ENCODE data around the gene ARPC3.
"Not testable (repeated sequence)": the region's sequence is repeated elsewhere in the genome, so short reads cannot be mapped to it uniquely, and the experiment has no call there.

Gene ARPC3

DNA sequence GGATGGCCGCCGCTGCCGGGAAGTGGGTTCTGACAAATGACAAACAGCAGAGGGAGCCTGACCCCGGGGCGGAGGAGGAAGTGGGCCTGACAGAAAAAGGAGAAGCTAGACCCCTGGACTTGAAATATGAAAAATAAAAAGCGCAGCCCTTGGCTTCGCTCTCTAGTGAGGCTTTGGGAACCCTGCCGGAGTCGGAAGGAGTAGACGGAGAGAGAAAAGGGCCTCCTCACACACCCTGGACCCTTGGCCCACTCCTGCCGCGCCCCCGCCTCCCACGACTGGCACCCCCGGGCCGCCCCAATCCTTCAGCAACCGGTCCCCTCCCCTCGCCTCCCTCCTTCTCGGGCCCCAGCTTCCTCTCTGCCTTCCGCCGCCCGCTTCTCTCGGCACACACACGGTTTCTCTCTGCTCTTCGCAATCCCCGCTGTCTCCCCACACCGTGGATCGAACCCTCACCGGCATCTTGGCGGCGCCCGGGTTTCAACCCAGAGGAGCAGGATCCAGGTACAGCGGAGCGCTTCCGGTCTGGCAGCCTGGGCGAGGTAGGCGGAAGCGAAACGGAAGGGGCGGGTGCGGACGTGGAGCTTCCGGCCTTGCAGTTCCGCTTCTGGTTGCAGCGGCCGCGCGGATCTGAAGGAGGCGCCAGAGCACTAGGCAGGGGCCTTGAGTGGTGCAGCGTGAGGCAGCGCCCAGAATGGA is at the start of gene ARPC3:
ARPC3 (minus strand) TSS at position 539 of the 699 bp plus-strand sequence; CDS start at position 462, 77 bp downstream.
- Histone ChIP-seq H3K9me3 (ENCODE audit: control insufficient read depth, insufficient read depth, low read length) (no peaks in the 10 kb centered on the region), H3K9ac (ENCODE audit: low read depth, low read length) (peak within 1 kb of the TSS; percentile 89), H3K36me3 (ENCODE audit: control insufficient read depth, insufficient read depth, low read length) (peaks cover 7% of the 10 kb centered on the region), H3K4me1 (ENCODE audit: control insufficient read depth, insufficient read depth, low read length) (no peaks in the 10 kb centered on the region), H3K4me3 (ENCODE audit: low read depth, low read length) (peak within 1 kb of the TSS; percentile 82), H3K27me3 (ENCODE audit: control insufficient read depth, insufficient read depth, low read length) (no peaks in the 10 kb centered on the region)

DNA sequence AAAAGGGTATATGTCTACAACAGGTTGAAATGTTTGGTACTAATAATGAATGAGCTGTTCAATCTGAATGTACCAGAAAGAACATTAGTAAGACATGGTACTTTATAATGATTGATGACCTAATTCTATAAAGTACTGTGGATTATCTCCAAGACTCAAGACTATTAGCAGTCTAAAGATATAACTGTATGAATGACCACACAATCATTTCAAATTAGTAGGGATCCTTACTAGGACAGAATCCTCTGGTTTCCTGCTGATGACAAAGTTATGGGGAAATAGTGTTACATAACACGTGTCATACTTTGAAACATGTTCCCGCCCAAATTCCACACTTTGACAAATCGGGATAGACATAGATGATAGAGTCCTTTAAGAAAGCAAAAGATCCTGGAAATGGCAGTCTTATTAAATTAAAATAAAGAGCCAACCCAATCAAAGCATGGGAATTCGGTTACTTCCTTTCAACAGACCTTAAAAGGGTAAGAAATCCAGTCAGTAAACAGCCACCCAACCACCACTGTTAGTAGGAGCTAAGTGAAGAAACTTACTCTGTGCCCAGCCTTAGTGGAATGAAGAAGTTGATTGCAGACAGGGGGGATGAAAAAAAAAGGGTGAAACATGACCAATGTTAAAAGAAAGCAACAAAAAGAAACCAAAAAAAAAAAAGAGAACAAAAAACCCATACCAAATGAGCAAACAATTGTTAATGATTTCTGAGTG is 49.0 kb upstream of the ARPC3 start:
- Histone ChIP-seq H3K36me3 (ENCODE audit: control insufficient read depth, insufficient read depth, low read length) (peaks cover 3% of the 10 kb centered on the region), H3K9me3 (ENCODE audit: control insufficient read depth, insufficient read depth, low read length) (no peaks in the 10 kb centered on the region), H3K27me3 (ENCODE audit: control insufficient read depth, insufficient read depth, low read length) (peaks cover 14% of the 10 kb centered on the region), H3K9ac (ENCODE audit: low read depth, low read length) (no peak overlapping the region), H3K4me3 (ENCODE audit: low read depth, low read length) (no peak overlapping the region), H3K4me1 (ENCODE audit: control insufficient read depth, insufficient read depth, low read length) (no peaks in the 10 kb centered on the region)

DNA sequence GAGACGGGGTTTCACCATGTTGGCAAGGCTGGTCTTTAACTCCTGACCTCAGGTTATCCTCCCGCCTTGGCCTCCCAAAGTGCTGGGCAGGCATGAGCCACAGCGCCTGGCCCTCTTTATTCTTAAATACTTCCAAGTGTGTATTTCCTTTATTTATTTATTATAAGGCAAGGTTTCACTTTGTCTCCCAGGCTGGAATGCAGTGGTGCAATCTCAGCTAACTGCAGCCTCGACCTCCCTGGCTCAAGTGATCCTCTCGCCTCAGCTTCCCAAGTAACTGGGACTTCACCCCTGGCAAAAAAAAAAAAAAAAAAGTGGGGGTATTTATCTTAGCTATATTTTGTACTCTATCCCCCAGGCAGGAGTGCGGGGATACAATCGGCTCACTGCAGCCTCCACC is 25.3 kb upstream of the ARPC3 start:
- no peaks in the 10 kb centered on the region for H3K27me3 ChIP-seq (ENCODE audit: control insufficient read depth, insufficient read depth, low read length)

DNA sequence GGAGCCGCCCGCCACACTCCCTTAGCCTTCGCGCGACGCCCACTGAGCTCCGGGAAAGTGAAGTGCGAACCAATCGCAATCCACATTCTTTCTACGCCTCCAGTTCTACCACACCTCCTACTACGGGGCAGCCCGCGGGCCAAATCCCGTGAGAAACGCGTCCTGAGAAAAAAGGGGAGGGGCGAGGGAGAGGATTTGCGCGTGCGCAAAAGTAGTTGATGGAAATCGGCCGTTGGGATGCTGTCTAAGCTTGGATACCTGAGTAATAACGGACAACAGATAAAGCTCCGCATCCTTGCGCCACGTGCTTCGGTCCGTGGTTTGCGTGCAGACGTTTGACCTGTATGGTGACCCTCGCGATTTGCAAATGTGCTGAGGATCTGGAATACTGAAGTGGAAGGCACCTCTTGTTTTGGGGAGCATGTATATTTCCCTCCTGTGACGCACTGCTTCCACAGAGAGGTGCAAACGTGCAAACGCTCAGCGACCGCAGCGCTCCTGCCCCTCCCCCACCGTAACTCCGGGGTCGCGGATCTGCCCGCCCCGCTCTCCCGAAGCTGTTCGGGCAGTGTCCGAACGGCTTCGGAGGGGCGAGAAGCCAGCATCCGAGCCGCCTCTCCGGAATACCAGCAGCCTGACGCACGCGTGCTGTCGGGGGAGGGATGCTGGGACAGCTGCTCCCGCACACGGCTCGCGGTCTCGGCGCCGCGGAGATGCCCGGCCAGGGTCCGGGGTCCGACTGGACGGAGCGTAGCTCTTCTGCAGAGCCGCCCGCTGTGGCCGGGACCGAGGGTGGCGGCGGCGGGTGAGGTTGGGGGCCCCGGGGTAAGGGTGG is 18.3 kb upstream of the ARPC3 start, which contains the start of the genes FAM216A and GPN3:
FAM216A (plus strand) TSS at position 632 of the 835 bp plus-strand sequence; CDS start at position 663, 31 bp downstream.
GPN3 (minus strand) TSS at position 44 of the 835 bp plus-strand sequence. CDS start 54 bp downstream, outside the sequence.
- Histone ChIP-seq H3K9ac (ENCODE audit: low read depth, low read length) (peak within 1 kb of the TSS; percentile 94), H3K4me1 (ENCODE audit: control insufficient read depth, insufficient read depth, low read length) (no peaks in the 10 kb centered on the region), H3K36me3 (ENCODE audit: control insufficient read depth, insufficient read depth, low read length) (peaks cover 4% of the 10 kb centered on the region)

More for the DNA sequence above, 25.3 kb upstream of the ARPC3 start:
- Histone ChIP-seq H3K36me3 (ENCODE audit: control insufficient read depth, insufficient read depth, low read length) (no peaks in the 10 kb centered on the region), H3K4me3 (ENCODE audit: low read depth, low read length) (no peak overlapping the region), H3K9ac (ENCODE audit: low read depth, low read length) (no peak overlapping the region), H3K4me1 (ENCODE audit: control insufficient read depth, insufficient read depth, low read length) (no peaks in the 10 kb centered on the region), H3K9me3 (ENCODE audit: control insufficient read depth, insufficient read depth, low read length) (no peaks in the 10 kb centered on the region)

DNA sequence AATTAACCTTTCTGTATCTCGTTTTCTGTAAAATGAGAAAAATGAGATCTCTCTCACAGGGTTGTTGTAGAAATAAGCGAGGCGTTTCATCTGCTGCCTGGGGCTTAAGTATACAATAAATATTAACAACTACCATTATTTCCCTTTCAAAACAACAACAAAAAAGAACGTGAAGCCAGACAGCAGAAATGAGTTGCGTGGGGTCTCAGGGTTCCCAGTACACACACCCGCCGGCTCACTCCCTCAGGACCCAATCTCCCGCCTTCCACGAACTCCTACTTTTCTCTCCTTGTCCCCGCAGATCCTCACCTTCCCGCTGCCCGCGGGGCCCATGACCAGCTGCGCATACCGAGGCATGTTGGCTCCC is 17.7 kb upstream of the ARPC3 start:
- H3K4me1 ChIP-seq (ENCODE audit: control insufficient read depth, insufficient read depth, low read length), result no peaks in the 10 kb centered on the region
- no peaks in the 10 kb centered on the region for H3K9me3 ChIP-seq (ENCODE audit: control insufficient read depth, insufficient read depth, low read length)
- H3K9ac ChIP-seq (ENCODE audit: low read depth, low read length), result peak overlapping the region; percentile 86
- no peaks in the 10 kb centered on the region for H3K27me3 ChIP-seq (ENCODE audit: control insufficient read depth, insufficient read depth, low read length)
- peaks cover 6% of the 10 kb centered on the region for H3K36me3 ChIP-seq (ENCODE audit: control insufficient read depth, insufficient read depth, low read length)
- peak overlapping the region; percentile 81 for H3K4me3 ChIP-seq (ENCODE audit: low read depth, low read length)

More for the DNA sequence above, 18.3 kb upstream of the ARPC3 start, which contains the start of the genes FAM216A and GPN3:
- H3K9me3 ChIP-seq (ENCODE audit: control insufficient read depth, insufficient read depth, low read length), result no peaks in the 10 kb centered on the region
- peak within 1 kb of the TSS; percentile 81 for H3K4me3 ChIP-seq (ENCODE audit: low read depth, low read length)
- no peaks in the 10 kb centered on the region for H3K27me3 ChIP-seq (ENCODE audit: control insufficient read depth, insufficient read depth, low read length)

DNA sequence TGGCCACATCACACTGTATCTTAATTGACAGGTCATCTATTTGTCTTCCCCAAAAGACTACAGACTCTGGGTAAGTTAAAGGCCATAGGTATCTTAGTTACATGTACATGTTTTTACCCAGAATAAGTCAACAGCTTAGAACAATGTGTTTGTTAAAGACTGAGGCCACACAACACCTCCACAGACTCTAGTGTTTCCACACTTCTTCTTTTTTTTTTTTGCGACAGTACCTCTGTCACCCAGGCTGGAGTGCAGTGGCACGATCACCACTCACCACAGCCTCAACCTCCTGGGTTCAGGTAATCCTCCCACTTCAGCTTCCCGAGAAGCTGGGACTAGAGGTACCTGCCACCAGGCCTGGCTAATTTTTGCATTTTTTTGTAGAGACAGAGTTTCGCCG is 16.7 kb upstream of the ARPC3 start:
- Histone ChIP-seq H3K9me3 (ENCODE audit: control insufficient read depth, insufficient read depth, low read length) (no peaks in the 10 kb centered on the region), H3K9ac (ENCODE audit: low read depth, low read length) (no peak overlapping the region), H3K4me1 (ENCODE audit: control insufficient read depth, insufficient read depth, low read length) (no peaks in the 10 kb centered on the region), H3K36me3 (ENCODE audit: control insufficient read depth, insufficient read depth, low read length) (peaks cover 6% of the 10 kb centered on the region), H3K27me3 (ENCODE audit: control insufficient read depth, insufficient read depth, low read length) (no peaks in the 10 kb centered on the region), H3K4me3 (ENCODE audit: low read depth, low read length) (peak overlapping the region; percentile 81)

DNA sequence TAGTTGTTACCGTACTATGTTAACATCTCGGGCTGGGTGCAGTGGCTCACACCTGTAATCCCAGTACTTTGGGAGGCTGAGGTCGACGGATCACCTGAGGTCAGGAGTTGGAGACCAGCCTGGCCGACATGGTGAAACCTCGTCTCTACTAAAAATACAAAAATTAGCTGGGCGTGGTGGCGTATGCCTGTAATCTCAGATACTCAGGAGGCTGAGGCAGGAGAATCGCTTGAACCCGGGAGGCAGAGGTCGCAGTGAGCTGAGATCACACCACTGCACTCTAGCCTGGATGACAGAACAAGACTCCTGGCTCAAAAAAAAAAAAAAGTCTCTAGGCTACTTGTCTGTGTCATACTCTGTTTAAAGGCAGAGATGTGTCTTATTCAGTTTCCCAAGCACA is 15.6 kb upstream of the ARPC3 start:
- H3K9me3 ChIP-seq (ENCODE audit: control insufficient read depth, insufficient read depth, low read length); H3K27me3 ChIP-seq (ENCODE audit: control insufficient read depth, insufficient read depth, low read length); H3K9ac ChIP-seq (ENCODE audit: low read depth, low read length); H3K4me3 ChIP-seq (ENCODE audit: low read depth, low read length); H3K4me1 ChIP-seq (ENCODE audit: control insufficient read depth, insufficient read depth, low read length); H3K36me3 ChIP-seq (ENCODE audit: control insufficient read depth, insufficient read depth, low read length): not testable (repeated sequence)

DNA sequence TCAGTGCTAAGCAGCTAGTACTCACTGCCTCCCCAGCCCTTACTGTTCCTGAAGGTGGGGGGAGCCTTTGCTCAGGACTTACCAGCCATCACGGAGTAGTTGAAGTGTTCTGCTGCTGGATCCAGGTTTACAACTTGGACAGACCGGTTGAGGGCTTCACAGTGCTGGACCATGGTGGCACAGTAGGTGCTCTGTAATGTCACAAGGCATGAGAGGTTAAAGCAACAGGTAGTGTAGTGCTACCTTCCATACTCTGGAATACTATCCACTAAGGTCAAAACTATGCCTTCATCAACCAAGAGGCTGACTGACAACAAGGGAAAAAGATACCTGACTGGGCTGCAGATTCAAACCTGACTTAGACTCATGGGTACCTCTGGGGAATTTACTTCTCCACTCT is 14.9 kb upstream of the ARPC3 start:
- H3K9me3 ChIP-seq (ENCODE audit: control insufficient read depth, insufficient read depth, low read length), result no peaks in the 10 kb centered on the region
- H3K4me3 ChIP-seq (ENCODE audit: low read depth, low read length), result no peak overlapping the region
- H3K36me3 ChIP-seq (ENCODE audit: control insufficient read depth, insufficient read depth, low read length), result peaks cover 6% of the 10 kb centered on the region
- H3K9ac ChIP-seq (ENCODE audit: low read depth, low read length), result no peak overlapping the region
- no peaks in the 10 kb centered on the region for H3K4me1 ChIP-seq (ENCODE audit: control insufficient read depth, insufficient read depth, low read length)
- no peaks in the 10 kb centered on the region for H3K27me3 ChIP-seq (ENCODE audit: control insufficient read depth, insufficient read depth, low read length)

DNA sequence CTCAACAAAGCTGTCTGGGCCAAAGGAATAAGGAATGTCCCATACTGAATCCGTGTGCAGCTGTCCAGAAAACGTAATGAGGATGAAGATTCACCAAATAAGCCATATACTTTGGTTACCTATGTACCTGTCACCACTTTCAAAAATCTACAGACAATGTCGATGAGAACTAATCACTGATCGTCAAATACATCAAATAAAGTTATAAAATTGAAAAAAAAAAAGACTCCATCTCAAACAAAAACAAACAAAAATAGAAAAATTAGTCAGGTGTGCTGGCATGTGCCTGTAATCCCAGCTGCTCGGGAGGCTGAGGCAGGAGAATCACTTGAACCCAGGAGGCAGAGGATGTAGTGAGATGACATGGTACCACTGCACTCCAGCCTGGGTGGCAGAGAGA is 11.1 kb upstream of the ARPC3 start:
- not testable (repeated sequence) for H3K9ac ChIP-seq (ENCODE audit: low read depth, low read length); H3K9me3 ChIP-seq (ENCODE audit: control insufficient read depth, insufficient read depth, low read length); H3K27me3 ChIP-seq (ENCODE audit: control insufficient read depth, insufficient read depth, low read length); H3K4me3 ChIP-seq (ENCODE audit: low read depth, low read length); H3K4me1 ChIP-seq (ENCODE audit: control insufficient read depth, insufficient read depth, low read length)
- peaks cover 11% of the 10 kb centered on the region for H3K36me3 ChIP-seq (ENCODE audit: control insufficient read depth, insufficient read depth, low read length)

DNA sequence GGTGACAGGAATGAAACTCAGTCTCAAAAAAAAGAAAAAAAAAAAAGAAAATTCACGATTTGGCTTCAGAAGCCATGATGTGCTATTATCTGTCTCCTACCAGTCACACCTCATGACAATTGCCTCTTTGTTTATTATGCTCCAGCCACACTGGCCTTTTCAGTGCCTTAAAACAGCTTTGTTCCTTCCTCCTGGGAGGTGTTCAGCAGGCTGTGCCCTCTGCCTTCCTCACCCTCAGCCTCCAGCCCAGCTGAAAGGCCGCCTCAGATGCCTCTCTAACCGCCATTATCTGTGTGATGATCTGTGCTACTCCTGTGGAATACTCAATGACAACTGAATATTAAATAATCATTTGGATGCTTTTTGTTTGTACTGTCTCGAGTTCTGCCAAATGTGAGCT is 8.6 kb upstream of the ARPC3 start:
- Histone ChIP-seq H3K36me3 (ENCODE audit: control insufficient read depth, insufficient read depth, low read length) (peaks cover 15% of the 10 kb centered on the region), H3K4me3 (ENCODE audit: low read depth, low read length) (no peak overlapping the region), H3K27me3 (ENCODE audit: control insufficient read depth, insufficient read depth, low read length) (no peaks in the 10 kb centered on the region), H3K9me3 (ENCODE audit: control insufficient read depth, insufficient read depth, low read length) (no peaks in the 10 kb centered on the region), H3K9ac (ENCODE audit: low read depth, low read length) (no peak overlapping the region), H3K4me1 (ENCODE audit: control insufficient read depth, insufficient read depth, low read length) (no peaks in the 10 kb centered on the region)

DNA sequence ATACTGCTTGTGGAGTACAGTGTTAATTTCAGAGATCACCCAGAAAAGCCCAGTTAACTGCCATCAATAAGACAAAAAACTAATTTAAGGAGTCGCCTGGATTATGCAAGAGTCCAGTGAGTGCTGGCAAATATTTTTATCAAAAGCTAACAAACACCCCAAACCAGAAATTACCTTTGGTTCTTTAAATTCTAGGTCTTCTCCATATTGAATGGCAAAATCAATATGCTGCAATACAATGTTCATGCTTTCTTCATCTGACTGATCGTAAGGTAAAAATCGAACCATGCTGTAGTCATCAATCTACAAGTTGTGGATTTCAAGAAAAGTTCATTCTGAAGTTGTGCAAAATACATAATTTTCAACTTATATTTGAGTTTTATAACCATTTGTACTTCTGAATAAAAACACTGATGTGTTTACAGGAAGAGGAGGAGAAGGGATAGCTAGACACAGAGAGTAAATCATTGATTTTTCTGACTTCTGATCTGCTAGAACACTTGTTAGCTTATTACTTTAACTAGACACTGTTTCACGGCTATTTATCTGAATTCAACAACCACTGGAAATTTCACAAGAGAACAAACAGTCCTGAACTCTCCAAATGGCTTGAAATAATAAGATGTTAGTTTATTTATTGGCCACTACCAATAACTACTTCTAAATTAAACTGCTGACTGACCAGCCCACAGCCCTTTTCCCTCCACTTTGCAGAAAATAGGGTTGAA is 3.6 kb upstream of the ARPC3 start:
- no peaks in the 10 kb centered on the region for H3K9me3 ChIP-seq (ENCODE audit: control insufficient read depth, insufficient read depth, low read length)
- H3K27me3 ChIP-seq (ENCODE audit: control insufficient read depth, insufficient read depth, low read length), result no peaks in the 10 kb centered on the region
- H3K4me3 ChIP-seq (ENCODE audit: low read depth, low read length), result no peak overlapping the region
- H3K4me1 ChIP-seq (ENCODE audit: control insufficient read depth, insufficient read depth, low read length), result no peaks in the 10 kb centered on the region
- peaks cover 10% of the 10 kb centered on the region for H3K36me3 ChIP-seq (ENCODE audit: control insufficient read depth, insufficient read depth, low read length)
- no peak overlapping the region for H3K9ac ChIP-seq (ENCODE audit: low read depth, low read length)

All from iPS-15b (cell line).